ENCODE data around the gene TMOD2. TPM values are rescaled to one million over a fixed set of nuclear protein-coding genes. Genes with fewer than 3 reads are reported as not detected.
A peak's percentile ranks its signal among the peaks of the same experiment; 100 is the strongest.

The TMOD2 gene
- total RNA-seq, 1 donor from 2014 or later = 14.7 TPM

DNA sequence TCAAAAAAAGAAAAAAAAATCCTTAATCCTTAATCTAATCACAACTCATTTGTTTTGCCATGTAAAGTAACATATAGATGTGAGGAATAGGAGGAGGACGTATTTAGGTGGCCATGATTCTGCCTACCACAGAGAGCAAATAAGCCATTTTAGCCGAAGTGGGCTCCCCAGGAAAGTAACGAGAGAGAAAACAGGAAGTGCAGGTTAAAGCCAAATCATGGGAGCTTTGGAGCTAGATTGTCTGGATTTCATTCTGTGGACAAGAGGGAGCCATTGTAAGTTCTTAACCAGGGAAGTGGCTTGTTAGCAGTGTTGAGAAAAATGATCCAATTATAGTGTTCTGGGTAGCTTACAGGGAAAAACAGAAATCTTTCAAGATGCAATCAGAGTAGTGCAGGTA lies 9.4 kb downstream of the TMOD2 start:
- Histone ChIP-seq H3K4me1 (peaks cover 19% of the 10 kb centered on the region), H3K27ac (no peak overlapping the region), H3K9me3 (no peaks in the 10 kb centered on the region), H3K36me3 (no peaks in the 10 kb centered on the region), H3K4me3 (no peak overlapping the region), H3K27me3 (ENCODE audit: low read depth) (no peaks in the 10 kb centered on the region)
- intact Hi-C loops (cut with DNase I) = no loop called here
- DNase-seq = no peak
- TF ChIP-seq, protein P1, sequence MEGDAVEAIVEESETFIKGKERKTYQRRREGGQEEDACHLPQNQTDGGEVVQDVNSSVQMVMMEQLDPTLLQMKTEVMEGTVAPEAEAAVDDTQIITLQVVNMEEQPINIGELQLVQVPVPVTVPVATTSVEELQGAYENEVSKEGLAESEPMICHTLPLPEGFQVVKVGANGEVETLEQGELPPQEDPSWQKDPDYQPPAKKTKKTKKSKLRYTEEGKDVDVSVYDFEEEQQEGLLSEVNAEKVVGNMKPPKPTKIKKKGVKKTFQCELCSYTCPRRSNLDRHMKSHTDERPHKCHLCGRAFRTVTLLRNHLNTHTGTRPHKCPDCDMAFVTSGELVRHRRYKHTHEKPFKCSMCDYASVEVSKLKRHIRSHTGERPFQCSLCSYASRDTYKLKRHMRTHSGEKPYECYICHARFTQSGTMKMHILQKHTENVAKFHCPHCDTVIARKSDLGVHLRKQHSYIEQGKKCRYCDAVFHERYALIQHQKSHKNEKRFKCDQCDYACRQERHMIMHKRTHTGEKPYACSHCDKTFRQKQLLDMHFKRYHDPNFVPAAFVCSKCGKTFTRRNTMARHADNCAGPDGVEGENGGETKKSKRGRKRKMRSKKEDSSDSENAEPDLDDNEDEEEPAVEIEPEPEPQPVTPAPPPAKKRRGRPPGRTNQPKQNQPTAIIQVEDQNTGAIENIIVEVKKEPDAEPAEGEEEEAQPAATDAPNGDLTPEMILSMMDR (IDR thresholded peaks at IDR 0.05) = no peak
- no peak for ATAC-seq

DNA sequence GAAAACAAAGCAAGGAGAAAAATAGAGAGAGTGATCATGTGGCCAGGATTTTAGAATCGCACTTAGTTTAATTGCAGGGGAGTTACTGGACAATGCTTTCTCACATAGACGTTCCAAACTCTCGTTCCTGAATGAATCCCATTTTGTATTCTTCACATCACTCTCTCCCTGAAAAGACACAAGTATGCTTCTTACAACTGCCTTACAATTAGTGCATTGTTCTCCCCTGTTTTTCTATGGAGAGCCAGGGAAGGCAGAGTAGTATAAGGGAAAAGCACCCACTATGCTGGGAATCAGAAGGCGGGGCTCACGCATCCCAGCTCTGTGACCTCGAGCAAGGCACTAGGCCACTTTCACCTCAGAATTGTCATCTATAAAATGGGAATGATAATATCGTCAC lies 14.4 kb downstream of the TMOD2 start:
- ATAC-seq = no peak

DNA sequence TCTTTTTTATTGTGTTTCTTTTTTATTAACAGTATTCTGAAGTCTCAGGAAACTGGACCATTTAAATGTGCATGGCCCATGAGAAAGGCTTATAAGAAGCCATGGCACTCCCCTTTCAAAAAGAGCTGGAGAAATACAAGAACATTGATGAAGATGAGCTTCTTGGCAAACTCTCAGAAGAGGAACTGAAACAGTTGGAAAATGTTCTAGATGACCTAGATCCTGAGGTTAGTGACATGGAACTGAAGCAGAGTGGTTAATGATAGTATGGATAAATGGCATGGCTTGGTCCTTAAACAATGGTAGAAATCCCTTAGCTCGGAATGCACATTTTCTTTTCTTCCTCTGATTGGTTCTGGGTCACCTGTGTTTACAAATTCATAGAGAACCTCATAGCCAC lies 14.9 kb downstream of the TMOD2 start:
- Histone ChIP-seq H3K27ac (no peak overlapping the region), H3K4me3 (no peak overlapping the region)
- ATAC-seq = no peak

More for the DNA sequence above, 14.4 kb downstream of the TMOD2 start:
- TF ChIP-seq, protein P1 (IDR thresholded peaks at IDR 0.05) = no peak
- DNase-seq = no peak
- Histone ChIP-seq H3K27ac (no peak overlapping the region), H3K27me3 (ENCODE audit: low read depth) (no peaks in the 10 kb centered on the region), H3K4me1 (peaks cover 7% of the 10 kb centered on the region), H3K36me3 (peaks cover 18% of the 10 kb centered on the region), H3K4me3 (no peak overlapping the region), H3K9me3 (no peaks in the 10 kb centered on the region)
- intact Hi-C loops (cut with DNase I) = no loop called here

DNA sequence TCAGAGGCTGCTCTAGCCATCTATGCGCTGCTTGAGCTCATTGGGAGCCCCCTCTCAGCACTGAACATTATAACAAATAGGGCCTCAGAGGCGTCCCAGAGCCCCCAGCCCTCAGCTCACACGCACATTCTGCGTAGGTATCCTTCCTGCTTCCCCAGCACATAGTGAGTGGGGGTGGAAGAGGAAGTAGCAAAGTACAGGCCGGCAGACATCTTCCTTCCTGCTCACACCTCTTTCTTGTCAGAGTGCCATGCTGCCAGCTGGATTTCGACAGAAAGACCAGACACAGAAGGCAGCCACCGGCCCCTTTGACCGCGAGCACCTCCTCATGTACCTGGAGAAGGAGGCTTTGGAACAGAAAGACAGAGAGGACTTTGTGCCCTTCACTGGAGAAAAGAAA lies 16.6 kb downstream of the TMOD2 start:
- TF ChIP-seq, protein P1 (IDR thresholded peaks at IDR 0.05) = no peak
- Histone ChIP-seq H3K4me1 (peaks cover 7% of the 10 kb centered on the region), H3K27ac (no peak overlapping the region), H3K9me3 (no peaks in the 10 kb centered on the region), H3K36me3 (peaks cover 18% of the 10 kb centered on the region), H3K4me3 (no peak overlapping the region), H3K27me3 (ENCODE audit: low read depth) (no peaks in the 10 kb centered on the region)
- ATAC-seq (peak; percentile 49 to 57), DNase-seq (peak; percentile 49)
- intact Hi-C loops (cut with DNase I) = no loop called here

More for the DNA sequence above, 14.9 kb downstream of the TMOD2 start:
- no peaks in the 10 kb centered on the region for H3K27me3 ChIP-seq (ENCODE audit: low read depth)
- H3K9me3 ChIP-seq = no peaks in the 10 kb centered on the region
- intact Hi-C loops (cut with DNase I) = no loop called here
- DNase-seq = no peak
- H3K4me1 ChIP-seq = peaks cover 7% of the 10 kb centered on the region
- TF ChIP-seq, protein P1 (IDR thresholded peaks at IDR 0.05) = no peak
- H3K36me3 ChIP-seq = peaks cover 18% of the 10 kb centered on the region

DNA sequence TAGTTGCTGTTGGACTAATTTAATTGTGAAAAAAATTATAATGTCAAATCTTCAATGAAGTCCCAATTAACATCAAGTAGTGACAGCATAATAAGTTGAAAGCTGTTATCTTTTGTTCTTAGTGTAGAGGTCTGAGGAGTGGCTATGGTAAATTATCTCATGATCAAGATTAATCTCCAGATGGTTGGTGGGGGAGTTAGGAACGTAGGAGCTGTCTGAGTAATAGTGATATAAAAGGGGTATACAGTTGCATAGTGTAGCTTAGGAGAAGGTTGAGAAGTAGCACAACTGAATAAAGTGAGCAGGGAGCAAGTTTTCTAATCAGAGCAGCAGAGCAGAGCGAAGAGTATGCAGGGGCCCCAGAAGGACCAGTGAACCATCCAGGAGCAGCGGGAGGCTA lies 19.5 kb downstream of the TMOD2 start:
- no peaks in the 10 kb centered on the region for H3K27me3 ChIP-seq (ENCODE audit: low read depth)
- TF ChIP-seq, protein P1 (IDR thresholded peaks at IDR 0.05) = no peak
- H3K4me3 ChIP-seq = no peak overlapping the region
- H3K9me3 ChIP-seq = no peaks in the 10 kb centered on the region
- H3K4me1 ChIP-seq = peaks cover 8% of the 10 kb centered on the region
- H3K36me3 ChIP-seq = peaks cover 36% of the 10 kb centered on the region
- intact Hi-C loops (cut with DNase I) = no loop called here
- no peak for ATAC-seq
- no peak for DNase-seq
- H3K27ac ChIP-seq = no peak overlapping the region

GRCh38 chr15:51771773-51772172 lies 20.4 kb downstream of the TMOD2 start:
- DNase-seq (no peak), ATAC-seq (no peak)
- no peaks in the 10 kb centered on the region for H3K9me3 ChIP-seq
- H3K4me3 ChIP-seq = no peak overlapping the region
- H3K4me1 ChIP-seq = peaks cover 14% of the 10 kb centered on the region
- no peak overlapping the region for H3K27ac ChIP-seq
- H3K27me3 ChIP-seq (ENCODE audit: low read depth) = no peaks in the 10 kb centered on the region
- peaks cover 36% of the 10 kb centered on the region for H3K36me3 ChIP-seq
- intact Hi-C loops (cut with DNase I) = no loop called here
- TF ChIP-seq, protein P1 (IDR thresholded peaks at IDR 0.05) = no peak
